HG03521 (cell line): ENCODE results near the gene RETREG2.

Source experiments
- ATAC-seq: cut with Tn5 transposase; IDR thresholded peaks from one replicate; pipeline ENCODE4 v1.9.1; 2021; ENCODE audit warnings: mild to moderate bottlenecking, moderate library complexity; ENCODE audit not compliant: unreplicated experiment

The RETREG2 gene

GRCh38 chr2:219168526-219168925 is 9.5 kb upstream of the RETREG2 start:
- ATAC-seq = no peak

GRCh38 chr2:219168932-219169331 is 9.1 kb upstream of the RETREG2 start:
- ATAC-seq = no peak

GRCh38 chr2:219169930-219170654 is 8.0 kb upstream of the RETREG2 start, which contains the start of gene SLC23A3:
Gene SLC23A3, minus strand, starts transcription at chr2:219170029. Its CDS starts 45 bp downstream, at chr2:219169984.
- no peak for ATAC-seq

- no peak for ATAC-seq
These were observed 6.8 kb upstream of the RETREG2 start for GRCh38 chr2:219171231-219171651.

GRCh38 chr2:219172231-219173154 is 5.6 kb upstream of the RETREG2 start:
- ATAC-seq = no peak

- no peak for ATAC-seq
These were observed 4.9 kb upstream of the RETREG2 start for GRCh38 chr2:219173176-219173575.

GRCh38 chr2:219174146-219174545 is 3.9 kb upstream of the RETREG2 start:
- ATAC-seq = no peak

GRCh38 chr2:219174801-219175200 is 3.3 kb upstream of the RETREG2 start:
- ATAC-seq = no peak

GRCh38 chr2:219175486-219175885 is 2.6 kb upstream of the RETREG2 start:
- no peak for ATAC-seq

- peak; percentile 10 for ATAC-seq
These were observed 1.9 kb upstream of the RETREG2 start for GRCh38 chr2:219175928-219176817.

GRCh38 chr2:219176818-219177551 is 1.1 kb upstream of the RETREG2 start, which contains the start of gene CNPPD1:
Gene CNPPD1, minus strand, starts transcription at chr2:219176925. Its CDS starts 97 bp downstream, at chr2:219176828.
- ATAC-seq = peak; percentile 62

- ATAC-seq = peak; percentile 19
These were observed 501 bp downstream of the RETREG2 start for GRCh38 chr2:219178377-219179175.

- ATAC-seq = no peak
These were observed 1.8 kb downstream of the RETREG2 start for GRCh38 chr2:219179601-219180465.

GRCh38 chr2:219180961-219181360 is 2.9 kb downstream of the RETREG2 start:
- ATAC-seq = no peak

- no peak for ATAC-seq
These were observed 3.5 kb downstream of the RETREG2 start for GRCh38 chr2:219181531-219181930.

GRCh38 chr2:219182331-219183150 is 4.5 kb downstream of the RETREG2 start:
- ATAC-seq = no peak

GRCh38 chr2:219183151-219183772 is 5.2 kb downstream of the RETREG2 start:
- no peak for ATAC-seq
